Activated CD8-positive, alpha-beta memory T cell treated with anti-CD3 and anti-CD28 coated beads, Interleukin-2, amount 50 U/mL, for 1 hour (primary cell): ENCODE data around the gene GOLIM4.
"Not testable (repeated sequence)": the region's sequence is repeated elsewhere in the genome, so short reads cannot be mapped to it uniquely, and the experiment has no call there.

Experiments
- DNase-seq: peaks from one replicate; pipeline ENCODE4 v3.0.0-alpha.2; 2020; ENCODE audit errors: extremely low read depth

GOLIM4 gene

DNA sequence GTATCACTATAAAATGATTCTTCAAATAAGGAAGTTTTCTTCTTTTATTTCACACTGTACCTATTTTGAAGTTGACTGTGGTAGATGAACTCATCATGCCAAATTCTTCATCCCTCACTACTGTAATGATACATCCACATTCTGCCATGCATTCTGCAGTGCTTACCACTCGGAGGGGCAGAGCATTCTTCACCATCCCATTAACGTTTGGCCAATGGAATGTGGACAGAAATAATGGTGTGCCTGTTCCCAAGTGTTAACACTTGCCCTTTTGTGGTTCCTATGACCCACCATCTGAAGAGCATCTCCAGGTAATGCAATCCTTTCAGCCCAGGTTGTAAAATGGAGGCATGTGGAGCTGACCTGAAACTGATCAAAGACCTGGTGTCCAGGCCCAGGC is 18.6 kb downstream of the GOLIM4 start:
- no peak for DNase-seq

GRCh38 chr3:168073842-168074605 is 21.7 kb downstream of the GOLIM4 start:
- DNase-seq = no peak

- DNase-seq = no peak
Observed at GRCh38 chr3:168072323-168072650, 23.4 kb downstream of the GOLIM4 start.

DNA sequence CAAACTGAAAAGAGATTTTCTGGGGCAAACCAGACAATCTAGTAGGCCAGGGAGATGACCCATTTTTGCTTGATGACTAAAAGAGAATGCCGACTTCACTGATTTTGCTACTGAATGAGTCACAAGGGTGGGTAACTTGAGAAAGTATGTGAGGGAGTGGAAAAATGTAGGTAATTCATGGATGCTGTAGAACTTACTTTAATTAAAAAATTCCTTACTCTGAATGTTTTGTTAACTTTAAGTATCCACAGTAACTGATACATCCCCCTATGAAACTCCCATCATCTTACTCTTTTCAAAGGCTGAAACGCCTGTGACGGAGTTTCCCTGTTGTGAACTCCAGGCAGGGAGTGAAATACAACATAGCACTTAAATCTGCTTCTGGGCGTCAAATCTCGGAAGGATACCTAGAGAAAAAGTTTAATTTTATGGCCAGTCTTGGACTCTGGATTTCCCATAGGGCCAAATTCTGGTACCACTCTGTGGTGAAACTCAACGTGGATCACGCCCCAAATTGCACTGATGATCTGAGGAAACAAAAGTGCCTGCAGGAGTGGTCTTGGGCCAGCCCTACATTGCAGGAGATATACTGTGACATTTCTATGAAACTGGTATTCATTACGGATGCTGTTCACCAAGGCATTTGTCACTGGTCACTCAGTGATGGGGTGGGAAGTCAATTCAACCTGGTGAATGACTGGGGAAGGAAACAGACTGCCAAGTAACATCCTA is 24.0 kb downstream of the GOLIM4 start:
- DNase-seq = no peak

- no peak for DNase-seq
Observed at GRCh38 chr3:168070919-168071318, 24.8 kb downstream of the GOLIM4 start.

DNA sequence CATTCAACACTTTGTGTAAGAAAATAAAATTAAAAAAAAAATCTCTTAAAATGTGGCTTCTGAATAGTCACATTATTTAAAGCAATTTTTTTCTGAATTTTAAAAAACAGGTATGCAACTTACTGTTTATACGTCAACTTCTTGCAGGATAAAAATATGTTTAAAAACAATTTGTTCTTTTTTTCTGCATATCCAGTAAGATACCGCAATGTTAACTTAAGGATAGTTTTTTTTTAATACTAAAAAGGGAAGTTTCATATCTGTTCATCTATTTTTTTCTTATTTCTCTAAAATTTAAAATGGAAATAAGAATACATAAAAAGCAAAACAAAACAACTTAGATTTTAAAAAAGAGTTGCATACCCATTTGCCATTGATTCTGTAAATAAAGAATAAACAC is 27.4 kb downstream of the GOLIM4 start:
- no peak for DNase-seq

GRCh38 chr3:168066882-168067281 is 28.8 kb downstream of the GOLIM4 start:
- DNase-seq = no peak

- no peak for DNase-seq
Observed at GRCh38 chr3:168065569-168065968, 30.2 kb downstream of the GOLIM4 start.

GRCh38 chr3:168063122-168063521 is 32.6 kb downstream of the GOLIM4 start:
- no peak for DNase-seq

DNA sequence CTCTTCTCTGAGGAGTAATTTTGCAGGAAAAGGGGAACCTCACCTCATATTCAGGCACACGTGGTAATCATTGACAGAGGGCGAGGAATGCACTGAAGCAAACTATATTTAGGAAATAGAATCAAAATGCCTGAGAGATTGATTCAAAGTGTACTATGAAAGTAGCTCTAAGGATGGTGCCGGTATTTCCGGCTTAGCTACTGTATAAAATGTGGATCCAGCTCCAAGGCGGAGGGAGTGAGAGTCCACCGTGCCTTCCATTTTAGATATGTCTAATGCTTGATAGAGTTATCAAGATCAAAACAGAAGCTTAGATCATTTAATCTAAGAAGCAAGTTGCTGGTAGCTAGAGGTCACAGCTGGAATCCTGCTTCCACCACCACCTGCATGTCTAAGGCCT is 33.0 kb downstream of the GOLIM4 start:
- no peak for DNase-seq

GRCh38 chr3:168061332-168061996 is 34.3 kb downstream of the GOLIM4 start:
- DNase-seq = no peak

- no peak for DNase-seq
Observed at GRCh38 chr3:168060317-168060716, 35.4 kb downstream of the GOLIM4 start.

GRCh38 chr3:168058481-168058880 is 37.2 kb downstream of the GOLIM4 start:
- DNase-seq = no peak

GRCh38 chr3:168056398-168057230 is 39.1 kb downstream of the GOLIM4 start:
- DNase-seq = not testable (repeated sequence)

- no peak for DNase-seq
Observed at GRCh38 chr3:168054447-168054846, 41.3 kb downstream of the GOLIM4 start.

DNA sequence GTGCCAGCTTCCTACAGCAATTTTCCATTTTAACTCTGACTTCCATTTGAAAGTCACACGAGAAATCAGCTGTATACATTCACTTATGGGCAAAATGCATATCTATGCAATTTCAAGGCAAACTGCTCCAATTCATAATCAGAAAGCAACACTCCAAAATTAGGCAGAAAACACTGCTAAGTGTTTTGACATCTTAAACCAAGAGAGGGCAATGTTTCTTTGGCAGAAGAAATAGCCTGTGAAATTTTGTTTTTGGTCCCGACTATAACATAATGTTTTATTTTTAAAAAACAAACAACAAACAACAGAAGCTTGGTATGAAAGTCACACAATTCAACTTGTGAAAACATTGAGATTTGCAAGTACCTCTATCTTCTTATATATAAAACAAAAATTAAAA is 42.6 kb downstream of the GOLIM4 start:
- no peak for DNase-seq

GRCh38 chr3:168052515-168052914 is 43.2 kb downstream of the GOLIM4 start:
- DNase-seq = no peak

GRCh38 chr3:168051531-168052471 is 43.9 kb downstream of the GOLIM4 start:
- DNase-seq = no peak

DNA sequence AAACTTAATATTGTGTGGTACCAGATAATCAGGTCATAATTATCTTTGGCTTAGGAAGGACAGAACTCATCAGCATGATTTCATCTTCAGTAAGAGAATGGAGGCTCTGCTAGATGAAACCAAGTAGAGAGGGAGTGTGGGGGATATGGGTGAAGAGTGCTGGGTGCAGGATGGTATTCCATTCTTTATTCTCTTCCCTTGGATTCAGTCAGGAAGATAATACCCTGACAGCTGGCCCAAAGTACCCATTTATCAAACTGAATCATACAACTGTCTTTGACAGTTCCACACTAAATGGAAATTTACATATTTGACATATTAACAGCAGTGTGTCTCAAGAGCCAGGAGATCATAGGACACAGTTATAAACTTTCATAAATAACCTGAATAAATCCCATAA is 44.7 kb downstream of the GOLIM4 start:
- DNase-seq = no peak

DNA sequence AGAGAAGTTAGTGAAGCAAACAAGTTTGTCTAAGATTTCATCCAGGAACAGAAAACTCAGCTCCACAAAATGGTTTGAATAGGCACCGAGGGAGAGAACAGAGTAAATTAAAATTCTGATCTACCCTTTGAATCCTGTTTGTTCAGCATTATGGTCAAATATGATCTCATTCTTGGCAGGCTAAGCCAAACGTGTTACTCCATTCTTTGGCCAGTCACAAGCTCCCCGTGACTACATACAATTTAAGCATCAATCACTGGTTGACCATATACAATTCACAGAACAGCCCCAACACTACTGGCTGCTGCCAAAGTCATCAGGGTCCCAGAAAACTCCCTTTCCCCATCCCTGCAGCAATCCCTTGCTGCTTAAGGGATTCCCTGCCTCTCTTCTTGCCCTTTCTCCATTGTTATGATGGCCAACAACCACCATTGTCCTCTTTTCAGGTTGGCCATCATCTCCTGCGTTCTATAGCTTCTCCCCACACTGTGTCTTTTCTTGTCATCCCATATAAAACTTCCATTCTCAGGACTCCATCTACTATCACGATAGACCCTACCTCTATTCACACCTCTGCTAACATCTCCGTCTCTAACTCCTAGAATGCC is 46.3 kb downstream of the GOLIM4 start:
- no peak for DNase-seq
